Neural cell (in vitro differentiated cells): ENCODE measurements around the gene BATF3. TPM values are rescaled to one million over a fixed set of nuclear protein-coding genes. Genes with fewer than 3 reads are reported as not detected.

Experiments
- H2AFZ ChIP-seq: fragments of 200-600, 300-800 bp; sonication (generic), shearing (Covaris generic); 2 replicates; pipeline ENCODE4 v1.6.0; 2014; ENCODE audit warnings: low read depth, mild to moderate bottlenecking, antibody characterized with exemption, low read length, moderate library complexity
- H3F3A ChIP-seq: fragments of 200-600 bp; shearing (Covaris generic); 2 replicates; pipeline ENCODE4 v1.6.1; 2016; ENCODE audit warnings: mild to moderate bottlenecking, moderate library complexity, mixed read lengths, antibody characterized with exemption, low read length; ENCODE audit not compliant: insufficient read depth, poor library complexity, severe bottlenecking
- H3K27ac ChIP-seq: fragments of 200-600, 300-800 bp; sonication (generic), shearing (Covaris generic); 2 replicates; pipeline ENCODE4 v1.5.1; 2014; ENCODE audit warnings: mild to moderate bottlenecking, low read length, moderate library complexity
- H3K27me3 ChIP-seq: fragments of 300-800, 200-600 bp; sonication (generic), shearing (Covaris generic); 2 replicates; pipeline ENCODE4 v1.6.0; 2014; ENCODE audit warnings: mild to moderate bottlenecking, low read depth, low read length, moderate library complexity; ENCODE audit not compliant: insufficient read depth
- H3K36me3 ChIP-seq: fragments of 300-800, 200-600 bp; sonication (generic), shearing (Covaris generic); 2 replicates; pipeline ENCODE4 v1.5.1; 2014; ENCODE audit warnings: mild to moderate bottlenecking, antibody characterized with exemption, low read length, moderate library complexity; ENCODE audit not compliant: insufficient read depth
- H3K4me2 ChIP-seq: fragments of 300-800, 200-600 bp; sonication (generic), shearing (Covaris generic); 2 replicates; pipeline ENCODE4 v1.6.0; 2014; ENCODE audit warnings: mild to moderate bottlenecking, low read length
- H3K4me3 ChIP-seq: fragments of 300-800, 200-600 bp; sonication (generic), shearing (Covaris generic); 2 replicates; pipeline ENCODE4 v1.5.1; 2014; ENCODE audit warnings: mild to moderate bottlenecking, low read length, moderate library complexity
- H3K79me2 ChIP-seq: fragments of 200-600 bp; shearing (Covaris generic); replicated peaks from 2 replicates; pipeline ENCODE4 v1.6.0; 2014; ENCODE audit warnings: mild to moderate bottlenecking, low read length, moderate library complexity; ENCODE audit not compliant: insufficient read depth
- H3K9ac ChIP-seq: fragments of 300-800, 200-600 bp; sonication (generic), shearing (Covaris generic); 2 replicates; pipeline ENCODE4 v1.6.1; 2016; ENCODE audit warnings: mild to moderate bottlenecking, low read length, mixed read lengths
- H3K9me2 ChIP-seq: fragments of 200-600 bp; shearing (Covaris generic); 2 replicates; pipeline ENCODE4 v1.6.1; 2016; ENCODE audit warnings: mild to moderate bottlenecking, low read length, mixed read lengths; ENCODE audit not compliant: insufficient read depth
- H3K9me3 ChIP-seq: fragments of 200-600, 300-800 bp; sonication (generic), shearing (Covaris generic); 2 replicates; pipeline ENCODE4 v1.6.1; 2016; ENCODE audit warnings: mild to moderate bottlenecking, mixed run types, low read length, moderate library complexity, mixed read lengths
- H4K20me1 ChIP-seq: fragments of 200-600 bp; shearing (Covaris generic); 2 replicates; pipeline ENCODE4 v1.6.1; 2016; ENCODE audit warnings: mild to moderate bottlenecking, mixed run types; ENCODE audit not compliant: insufficient read depth
- CTCF ChIP-seq: fragments of 450-650 bp; IDR thresholded peaks from 2 replicates; pipeline ENCODE4 v1.5.1; 2014; ENCODE audit warnings: antibody characterized with exemption, mild to moderate bottlenecking, moderate library complexity; ENCODE audit not compliant: poor library complexity, severe bottlenecking
- EP300 ChIP-seq: fragments of 450-650 bp; conservative IDR thresholded peaks from 2 replicates; pipeline ENCODE4 v1.6.1; 2014; ENCODE audit warnings: antibody characterized with exemption, mild to moderate bottlenecking, moderate library complexity; ENCODE audit not compliant: poor library complexity, severe bottlenecking
- EZH2 ChIP-seq: fragments of 200-600, 300-800 bp; shearing (Covaris generic), sonication (generic); IDR thresholded peaks from 2 replicates; pipeline ENCODE4 v1.6.1; 2014; ENCODE audit warnings: antibody characterized with exemption, low read length, borderline replicate concordance, mild to moderate bottlenecking; ENCODE audit not compliant: insufficient read depth, poor library complexity, severe bottlenecking
- MXI1 ChIP-seq: fragments of 450-650 bp; conservative IDR thresholded peaks from 2 replicates; pipeline ENCODE4 v1.6.1; 2014; ENCODE audit warnings: antibody characterized with exemption, mild to moderate bottlenecking; ENCODE audit not compliant: poor library complexity, severe bottlenecking
- POLR2AphosphoS5 ChIP-seq: IDR thresholded peaks from 2 replicates; pipeline ENCODE4 v1.6.1; 2012
- RAD21 ChIP-seq: fragments of 450-650 bp; conservative IDR thresholded peaks from 2 replicates; pipeline ENCODE4 v1.6.1; 2014; ENCODE audit warnings: antibody characterized with exemption, mild to moderate bottlenecking, moderate library complexity
- REST ChIP-seq: IDR thresholded peaks from 2 replicates; pipeline ENCODE4 v1.6.1; 2012; ENCODE audit warnings: borderline replicate concordance
- SMC3 ChIP-seq: fragments of 450-650 bp; conservative IDR thresholded peaks from 2 replicates; pipeline ENCODE4 v1.6.1; 2014; ENCODE audit warnings: antibody characterized with exemption, mild to moderate bottlenecking, moderate library complexity; ENCODE audit not compliant: poor library complexity
- TAF1 ChIP-seq: IDR thresholded peaks from 2 replicates; pipeline ENCODE4 v1.6.1; 2012; ENCODE audit warnings: low read depth
- polyA plus RNA-seq: library from polyadenylated mRNA; depleted of rRNA; stranded (reverse); fragments of >200 nt; gene quantifications from 2 replicates; pipeline ENCODE4 v1.2.3, GENCODE V29; 2014

BATF3 gene
- polyA plus RNA-seq, 1 donor from 2014 or later = 0.82 TPM

- TF ChIP-seq EZH2 (no peak), RAD21 (no peak), POLR2AphosphoS5 (no peak), REST (no peak), EP300 (no peak), MXI1 (no peak), TAF1 (no peak), CTCF (no peak), SMC3 (no peak)
- no peaks in the 10 kb centered on the region for H3K36me3 ChIP-seq
- H3K79me2 ChIP-seq = no peaks in the 10 kb centered on the region
- H3K27me3 ChIP-seq = no peaks in the 10 kb centered on the region
- no peak overlapping the region for H3K27ac ChIP-seq
- no peaks in the 10 kb centered on the region for H4K20me1 ChIP-seq
- no peak overlapping the region for H2AFZ ChIP-seq
- no peak overlapping the region for H3K4me3 ChIP-seq
- H3K9ac ChIP-seq = no peak overlapping the region
- H3K9me3 ChIP-seq = no peaks in the 10 kb centered on the region
- H3F3A ChIP-seq = no peaks in the 10 kb centered on the region
- no peak overlapping the region for H3K4me2 ChIP-seq
- no peaks in the 10 kb centered on the region for H3K9me2 ChIP-seq
Observed at GRCh38 chr1:212722270-212722957, 22.8 kb upstream of the BATF3 start.

GRCh38 chr1:212721388-212722247 lies 22.0 kb upstream of the BATF3 start:
- H3K27ac ChIP-seq = no peak overlapping the region
- H2AFZ ChIP-seq = no peak overlapping the region
- no peaks in the 10 kb centered on the region for H3K27me3 ChIP-seq
- H3F3A ChIP-seq = no peaks in the 10 kb centered on the region
- no peak overlapping the region for H3K9ac ChIP-seq
- no peaks in the 10 kb centered on the region for H4K20me1 ChIP-seq
- TF ChIP-seq POLR2AphosphoS5 (no peak), TAF1 (no peak), RAD21 (no peak), REST (no peak), EZH2 (no peak), CTCF (no peak), SMC3 (no peak), MXI1 (no peak), EP300 (no peak)
- H3K36me3 ChIP-seq = no peaks in the 10 kb centered on the region
- no peak overlapping the region for H3K4me2 ChIP-seq
- no peak overlapping the region for H3K4me3 ChIP-seq
- no peaks in the 10 kb centered on the region for H3K79me2 ChIP-seq
- no peaks in the 10 kb centered on the region for H3K9me3 ChIP-seq
- no peaks in the 10 kb centered on the region for H3K9me2 ChIP-seq
